ENCODE results near the gene PITPNM2. TPM values are rescaled to one million over a fixed set of nuclear protein-coding genes. Genes with fewer than 3 reads are reported as not detected.

PITPNM2 gene
- polyA plus RNA-seq, 1 of the 3 experiments (the other 2 are of a cell fraction) = 3.7 TPM

- Histone ChIP-seq H3K27me3 (ENCODE audit: insufficient read depth) (no peaks in the 10 kb centered on the region), H3K9ac (no peak overlapping the region), H3K9me3 (no peaks in the 10 kb centered on the region), H3K36me3 (replicated peaks in 1 of 2; ENCODE audit: control insufficient read depth in 1 of 2, insufficient read depth in 2 of 2, low read length in 1 of 2) (no peaks in the 10 kb centered on the region), H3K4me1 (ENCODE audit: control insufficient read depth in 1 of 2, insufficient read depth in 2 of 2, low read depth in 1 of 2, low read length in 1 of 2) (peaks cover 0 to 7% of the 10 kb centered on the region in 2 experiments; a peak in 2 of 4 replicates), H3K4me3 (ENCODE audit: low read depth in 2 of 2, low read length in 1 of 2) (no peak overlapping the region), H3K9me2 (no peaks in the 10 kb centered on the region), H2AFZ (ENCODE audit: low read depth) (no peak overlapping the region), H3K4me2 (no peak overlapping the region), H3K79me2 (ENCODE audit: insufficient read depth) (peaks cover 13% of the 10 kb centered on the region), H3F3A (replicated peaks; ENCODE audit: insufficient read depth) (no peaks in the 10 kb centered on the region), H4K20me1 (ENCODE audit: insufficient read depth) (no peaks in the 10 kb centered on the region), H3K27ac (ENCODE audit: low read depth in 2 of 2, low read length in 1 of 2) (no peak overlapping the region)
- ChIA-PET CTCF (interaction anchor here (0.9 to 1.3 kb wide), 3 partner anchors 21 to 77 kb away, joined by 3 to 4 read pairs (median 3); no protein-coding TSS in a partner anchor), POLR2A (no interaction called here)
- TF ChIP-seq RAD21 (IDR thresholded peaks at IDR 0.05; ENCODE audit: low read length) = no peak
- 100% methylated on average over 3 of the region's 3 CpGs for WGBS (ENCODE audit: low lambda C conversion rate)
- no peak for DNase-seq
These were observed 30.3 kb downstream of the PITPNM2 start for GRCh38 chr12:123120452-123121166.

GRCh38 chr12:123119808-123120207 is 31.1 kb downstream of the PITPNM2 start:
- ChIA-PET POLR2A (no interaction called here), CTCF (interaction anchor here (1.1 kb wide), 1 partner anchor 45 kb away, joined by 3 read pairs; no protein-coding TSS in a partner anchor)
- Histone ChIP-seq H3K27me3 (ENCODE audit: insufficient read depth) (no peaks in the 10 kb centered on the region), H3K4me3 (ENCODE audit: low read depth in 2 of 2, low read length in 1 of 2) (no peak overlapping the region), H3K79me2 (ENCODE audit: insufficient read depth) (peaks cover 16% of the 10 kb centered on the region), H3F3A (replicated peaks; ENCODE audit: insufficient read depth) (no peaks in the 10 kb centered on the region), H3K4me2 (no peak overlapping the region), H3K4me1 (ENCODE audit: control insufficient read depth in 1 of 2, insufficient read depth in 2 of 2, low read depth in 1 of 2, low read length in 1 of 2) (peaks cover 0 to 14% of the 10 kb centered on the region in 2 experiments; a peak in 3 of 4 replicates), H2AFZ (ENCODE audit: low read depth) (no peak overlapping the region), H3K9me3 (no peaks in the 10 kb centered on the region), H3K27ac (ENCODE audit: low read depth in 2 of 2, low read length in 1 of 2) (no peak overlapping the region), H3K9ac (no peak overlapping the region), H4K20me1 (ENCODE audit: insufficient read depth) (peaks cover 4% of the 10 kb centered on the region; the same call in 1 of the 2 replicates), H3K9me2 (no peaks in the 10 kb centered on the region), H3K36me3 (replicated peaks in 1 of 2; ENCODE audit: control insufficient read depth in 1 of 2, insufficient read depth in 2 of 2, low read length in 1 of 2) (no peaks in the 10 kb centered on the region)
- WGBS (ENCODE audit: low lambda C conversion rate) = 94% methylated on average over 7 of the region's 7 CpGs
- no peak for DNase-seq
- no peak for TF ChIP-seq RCOR1 (IDR thresholded peaks at IDR 0.05; ENCODE audit: low read length)
- no peak for TF ChIP-seq TCF12 (IDR thresholded peaks at IDR 0.05)
- no peak for TF ChIP-seq SIN3A (IDR thresholded peaks at IDR 0.05; ENCODE audit: borderline replicate concordance, low read depth, low read length)
- TF ChIP-seq CHD2 (IDR thresholded peaks at IDR 0.05; ENCODE audit: low read length, partially characterized antibody) = no peak
- TF ChIP-seq POLR2AphosphoS5 (IDR thresholded peaks at IDR 0.05; ENCODE audit: low read depth, low read length) = no peak
- TF ChIP-seq MAX (IDR thresholded peaks at IDR 0.05; ENCODE audit: low read depth) = no peak
- no peak for TF ChIP-seq JUND (IDR thresholded peaks at IDR 0.05)
- no peak for TF ChIP-seq GATA2 (CRISPR knock-in tag; IDR thresholded peaks at IDR 0.05)
- TF ChIP-seq MXI1 (IDR thresholded peaks at IDR 0.05; ENCODE audit: low read depth, low read length) = no peak
- TF ChIP-seq CTCF (IDR thresholded peaks at IDR 0.05) = no peak

All from SK-N-SH (cell line).